GM12873 (cell line): ENCODE results near the gene MRPS14.

Source experiments
- CTCF ChIP-seq: IDR thresholded peaks from 2 replicates; pipeline ENCODE4 v1.5.1; 2012; ENCODE audit warnings: low read depth, mild to moderate bottlenecking, moderate library complexity, low read length, control low read depth; ENCODE audit not compliant: insufficient read depth; ENCODE audit errors: missing control alignments

MRPS14 gene

GRCh38 chr1:174968750-174969244 is 54.4 kb downstream of the MRPS14 start:
- no peak for TF ChIP-seq CTCF

- no peak for TF ChIP-seq CTCF
Measured at GRCh38 chr1:174967845-174968705, 55.1 kb downstream of the MRPS14 start.

- TF ChIP-seq CTCF = no peak
Measured at GRCh38 chr1:174966008-174966572, 57.1 kb downstream of the MRPS14 start.

- TF ChIP-seq CTCF = no peak
Measured at GRCh38 chr1:174965362-174966007, 57.7 kb downstream of the MRPS14 start.

GRCh38 chr1:174964972-174965361 is 58.3 kb downstream of the MRPS14 start:
- no peak for TF ChIP-seq CTCF

GRCh38 chr1:174964261-174964971 is 58.8 kb downstream of the MRPS14 start:
- TF ChIP-seq CTCF = no peak
